ENCODE measurements around the gene DCBLD1.

DNA sequence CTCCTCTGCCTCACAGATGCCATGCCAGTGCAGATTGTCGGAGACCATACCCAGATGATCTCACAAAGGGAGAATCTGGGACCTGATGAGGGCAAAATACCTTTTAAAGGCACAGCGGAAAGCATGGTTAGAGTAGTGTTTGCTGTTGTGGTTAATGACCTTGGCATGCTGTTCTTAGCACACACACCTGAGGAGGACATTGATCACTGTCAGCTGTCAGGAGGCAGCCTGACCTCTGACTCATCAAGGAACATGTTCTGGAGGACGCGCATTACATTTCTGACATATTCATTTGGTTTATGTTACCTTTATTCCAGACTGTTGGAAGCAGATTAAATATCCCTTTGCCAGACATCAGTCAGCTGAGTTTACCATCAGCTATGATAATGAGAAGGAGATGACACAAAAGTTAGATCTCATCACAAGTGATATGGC, 62.7 kb downstream of the DCBLD1 start:
- TF ChIP-seq EZH2 (IDR thresholded peaks at IDR 0.05; ENCODE audit: borderline replicate concordance, low read length), result no peak
- TF ChIP-seq, protein P1, sequence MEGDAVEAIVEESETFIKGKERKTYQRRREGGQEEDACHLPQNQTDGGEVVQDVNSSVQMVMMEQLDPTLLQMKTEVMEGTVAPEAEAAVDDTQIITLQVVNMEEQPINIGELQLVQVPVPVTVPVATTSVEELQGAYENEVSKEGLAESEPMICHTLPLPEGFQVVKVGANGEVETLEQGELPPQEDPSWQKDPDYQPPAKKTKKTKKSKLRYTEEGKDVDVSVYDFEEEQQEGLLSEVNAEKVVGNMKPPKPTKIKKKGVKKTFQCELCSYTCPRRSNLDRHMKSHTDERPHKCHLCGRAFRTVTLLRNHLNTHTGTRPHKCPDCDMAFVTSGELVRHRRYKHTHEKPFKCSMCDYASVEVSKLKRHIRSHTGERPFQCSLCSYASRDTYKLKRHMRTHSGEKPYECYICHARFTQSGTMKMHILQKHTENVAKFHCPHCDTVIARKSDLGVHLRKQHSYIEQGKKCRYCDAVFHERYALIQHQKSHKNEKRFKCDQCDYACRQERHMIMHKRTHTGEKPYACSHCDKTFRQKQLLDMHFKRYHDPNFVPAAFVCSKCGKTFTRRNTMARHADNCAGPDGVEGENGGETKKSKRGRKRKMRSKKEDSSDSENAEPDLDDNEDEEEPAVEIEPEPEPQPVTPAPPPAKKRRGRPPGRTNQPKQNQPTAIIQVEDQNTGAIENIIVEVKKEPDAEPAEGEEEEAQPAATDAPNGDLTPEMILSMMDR (IDR thresholded peaks at IDR 0.05; ENCODE audit: low read length), result no peak

All from OCI-LY1 (cell line).